ENCODE measurements around the gene LBP. TPM values are rescaled to one million over a fixed set of nuclear protein-coding genes. Genes with fewer than 3 reads are reported as not detected.
"Not testable (repeated sequence)": the region's sequence is repeated elsewhere in the genome, so short reads cannot be mapped to it uniquely, and the experiment has no call there.

LBP gene
- total RNA-seq, 4 donors from 2014 or later: 0.95 to 59.9 (median 7.0) TPM

DNA sequence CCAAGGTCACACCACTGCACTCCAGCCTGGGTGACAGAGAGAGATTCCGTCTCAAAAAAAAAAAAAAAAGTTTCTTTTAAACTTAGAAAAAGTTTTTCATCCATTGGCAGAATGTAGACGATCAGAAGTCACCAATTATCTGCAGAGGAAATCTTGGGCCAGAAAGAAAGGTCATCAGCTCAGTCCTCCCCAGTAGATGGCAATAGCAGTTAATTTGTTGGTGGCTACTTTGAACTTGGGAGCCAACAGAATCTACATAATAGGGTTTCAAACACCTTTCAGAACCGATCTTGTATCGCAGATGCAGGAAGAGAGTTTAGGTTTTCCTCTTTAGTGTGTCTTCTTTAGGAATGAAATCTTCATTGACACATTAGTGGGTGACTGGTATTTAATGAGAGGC, 41.7 kb downstream of the LBP start:
- TF ChIP-seq CTCF (IDR thresholded peaks at IDR 0.05): no peak
- ATAC-seq (ENCODE audit: low FRiP score) (no peak), DNase-seq (ENCODE audit: low spot score) (no peak)

DNA sequence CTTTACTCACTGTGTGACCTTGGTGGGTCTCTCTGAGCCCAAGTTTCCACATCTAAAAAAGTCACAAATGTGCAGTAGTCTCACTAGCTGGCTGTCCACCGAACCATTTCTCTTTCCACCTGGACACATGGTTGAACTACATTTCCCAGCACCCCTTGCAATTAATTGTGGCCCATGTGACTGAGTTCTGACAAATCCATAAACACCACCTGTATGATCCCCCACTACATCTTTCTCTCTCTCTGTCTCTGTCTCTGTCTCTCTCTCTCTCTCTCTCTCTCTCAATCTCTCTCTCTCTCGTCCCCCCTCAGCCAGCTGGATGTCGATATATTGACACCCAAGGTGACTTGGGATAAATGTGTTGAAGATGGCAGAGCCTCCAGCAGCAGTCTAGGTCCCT, 46.1 kb downstream of the LBP start:
- ATAC-seq (ENCODE audit: low FRiP score) (no peak), DNase-seq (ENCODE audit: low spot score) (no peak)
- no peak for TF ChIP-seq CTCF (IDR thresholded peaks at IDR 0.05)

DNA sequence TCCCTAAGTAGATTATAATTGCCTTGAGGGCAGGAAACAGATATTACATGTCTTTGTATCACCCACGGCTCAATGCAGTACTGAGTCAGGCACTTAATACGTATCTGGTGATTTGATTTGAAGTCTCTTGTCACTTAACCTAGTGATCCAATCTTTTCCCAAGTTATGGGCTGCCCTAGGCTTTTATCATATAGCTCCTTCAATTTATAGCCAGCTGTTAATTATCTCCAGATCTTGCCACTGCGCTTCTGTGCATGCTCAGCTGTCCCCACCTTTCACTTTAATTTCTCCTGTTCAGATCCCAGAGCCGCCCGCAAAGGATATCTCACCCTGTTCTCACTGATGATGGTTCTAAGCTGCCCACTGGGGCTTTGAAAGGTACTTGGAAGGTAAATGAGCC, 47.0 kb downstream of the LBP start:
- no peak for TF ChIP-seq CTCF (IDR thresholded peaks at IDR 0.05)
- ATAC-seq (ENCODE audit: low FRiP score) (no peak), DNase-seq (ENCODE audit: low spot score) (no peak)

DNA sequence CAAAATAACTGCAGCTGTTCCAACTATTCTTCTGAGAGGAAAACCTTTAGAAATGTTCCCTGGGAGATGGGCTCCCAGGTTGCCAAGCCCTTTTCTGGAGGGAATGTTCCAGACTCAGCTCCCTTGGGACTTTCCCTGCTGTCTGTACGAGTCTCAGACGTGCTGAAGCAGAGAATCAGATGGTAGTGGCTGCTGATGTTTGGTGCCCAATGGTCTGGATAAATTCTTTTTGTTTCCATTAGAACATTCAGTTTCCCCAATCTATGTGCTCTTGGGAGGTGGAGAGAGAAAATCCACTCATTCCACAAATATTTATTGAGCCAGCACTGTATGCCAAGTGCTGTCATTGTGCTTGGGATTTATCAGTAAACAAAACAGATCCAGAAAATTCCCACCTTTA, 48.9 kb downstream of the LBP start:
- TF ChIP-seq CTCF (IDR thresholded peaks at IDR 0.05): no peak
- no peak for ATAC-seq (ENCODE audit: low FRiP score)
- no peak for DNase-seq (ENCODE audit: low spot score)

- not testable (repeated sequence) for ATAC-seq (ENCODE audit: low FRiP score); DNase-seq (ENCODE audit: low spot score)
Measured at GRCh38 chr20:38395751-38396395, 49.6 kb downstream of the LBP start.

GRCh38 chr20:38402089-38402488, 55.8 kb downstream of the LBP start:
- ATAC-seq (ENCODE audit: low FRiP score): no peak
- no peak for TF ChIP-seq CTCF (IDR thresholded peaks at IDR 0.05)
- no peak for DNase-seq (ENCODE audit: low spot score)

- DNase-seq (ENCODE audit: low spot score) (no peak), ATAC-seq (ENCODE audit: low FRiP score) (no peak)
- no peak for TF ChIP-seq CTCF (IDR thresholded peaks at IDR 0.05)
Measured at GRCh38 chr20:38402816-38403215, 56.5 kb downstream of the LBP start.

Data from omental fat pad (tissue), 4 donors.